Activated naive CD4-positive, alpha-beta T cell treated with anti-CD3 and anti-CD28 coated beads, Interleukin-2, amount 50 U/mL, for 24 hours (primary cell): ENCODE measurements around the gene RRP12.
A peak's percentile ranks its signal among the peaks of the same experiment; 100 is the strongest.
"Not testable (repeated sequence)": the region's sequence is repeated elsewhere in the genome, so short reads cannot be mapped to it uniquely, and the experiment has no call there.

Source experiments
- H3K27ac Mint-ChIP-seq: one replicate; pipeline ENCODE4 v1.8.0; 2021; ENCODE audit warnings: mild to moderate bottlenecking, mixed read lengths
- H3K27me3 Mint-ChIP-seq: one replicate; pipeline ENCODE4 v1.8.0; 2021; ENCODE audit warnings: mixed read lengths
- H3K36me3 Mint-ChIP-seq: one replicate; pipeline ENCODE4 v1.8.0; 2021; ENCODE audit warnings: mixed read lengths
- H3K4me1 Mint-ChIP-seq: one replicate; pipeline ENCODE4 v1.8.0; 2021; ENCODE audit warnings: mixed read lengths
- H3K4me3 Mint-ChIP-seq: one replicate; pipeline ENCODE4 v1.8.0; 2021; ENCODE audit warnings: mild to moderate bottlenecking, mixed read lengths
- H3K9me3 Mint-ChIP-seq: one replicate; pipeline ENCODE4 v1.8.0; 2021; ENCODE audit warnings: mixed read lengths

The RRP12 gene

DNA sequence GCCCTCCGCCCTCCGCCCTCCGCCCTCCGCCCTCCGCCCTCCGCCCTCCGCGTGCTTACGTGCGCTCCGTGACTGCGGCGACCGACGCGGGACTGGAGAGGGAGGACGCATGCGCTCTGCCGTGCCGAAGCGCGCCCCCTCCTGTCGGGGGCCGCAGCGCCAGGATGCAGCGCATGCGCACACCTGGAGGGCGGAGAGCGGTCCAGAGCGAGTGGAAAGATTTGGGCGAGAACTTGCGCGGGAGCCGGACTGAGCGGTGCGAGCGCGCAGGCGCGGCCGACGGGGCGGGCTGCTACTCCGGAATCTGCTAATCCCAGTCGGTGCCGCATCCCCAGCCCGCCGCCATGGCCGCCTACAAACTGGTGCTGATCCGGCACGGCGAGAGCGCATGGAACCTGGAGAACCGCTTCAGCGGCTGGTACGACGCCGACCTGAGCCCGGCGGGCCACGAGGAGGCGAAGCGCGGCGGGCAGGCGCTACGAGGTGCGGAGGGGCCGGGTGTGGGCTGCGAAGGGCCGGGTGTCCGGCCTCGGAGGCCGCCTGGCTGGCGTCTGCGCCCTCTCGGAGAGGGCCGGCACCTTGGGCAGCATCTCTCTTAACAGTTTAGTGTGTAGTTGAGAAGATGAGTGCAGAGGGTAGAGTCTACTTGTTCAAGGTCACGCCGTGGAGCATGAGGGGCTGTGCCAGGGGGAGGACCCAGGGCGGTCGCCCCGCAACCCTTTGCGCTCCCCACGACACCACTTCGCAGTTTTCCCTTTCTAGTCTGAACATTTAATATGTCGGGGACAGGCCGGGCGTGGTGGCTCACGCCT lies 25.0 kb upstream of the RRP12 start, which contains the start of gene PGAM1:
PGAM1 (plus strand) TSS at position 228 of the 812 bp plus-strand sequence; CDS start at position 345, 117 bp downstream.
- H3K4me1 Mint-ChIP-seq = peaks cover 34% of the 10 kb centered on the region
- H3K9me3 Mint-ChIP-seq = no peaks in the 10 kb centered on the region
- H3K27ac Mint-ChIP-seq = peak within 1 kb of the TSS; percentile 99
- peak within 1 kb of the TSS; percentile 94 for H3K4me3 Mint-ChIP-seq
- H3K27me3 Mint-ChIP-seq = no peaks in the 10 kb centered on the region
- peaks cover 21% of the 10 kb centered on the region for H3K36me3 Mint-ChIP-seq

DNA sequence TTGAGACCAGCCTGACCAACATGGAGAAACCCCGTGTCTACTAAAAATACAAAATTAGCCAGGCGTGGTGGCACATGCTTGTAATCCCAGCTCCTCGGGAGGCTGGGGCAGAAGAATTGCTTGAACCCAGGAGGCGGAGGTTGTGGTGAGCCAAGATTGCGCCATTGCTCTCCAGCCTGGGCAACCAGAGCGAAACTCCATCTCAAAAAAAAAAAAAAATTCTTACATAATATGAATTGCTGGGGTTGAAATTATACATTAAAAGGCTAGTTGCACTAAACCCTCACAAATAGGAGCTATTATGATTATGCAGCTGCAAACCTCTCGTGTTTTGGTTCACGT lies 22.6 kb upstream of the RRP12 start:
- H3K9me3 Mint-ChIP-seq, H3K27me3 Mint-ChIP-seq: not testable (repeated sequence)
- peaks cover 19% of the 10 kb centered on the region for H3K36me3 Mint-ChIP-seq
- H3K4me3 Mint-ChIP-seq = peak overlapping the region; percentile 94
- H3K4me1 Mint-ChIP-seq = peaks cover 40% of the 10 kb centered on the region
- peak overlapping the region; percentile 91 for H3K27ac Mint-ChIP-seq

- H3K27ac Mint-ChIP-seq = peak overlapping the region; percentile 94
- no peaks in the 10 kb centered on the region for H3K9me3 Mint-ChIP-seq
- peak overlapping the region; percentile 64 for H3K4me3 Mint-ChIP-seq
- H3K4me1 Mint-ChIP-seq = peaks cover 69% of the 10 kb centered on the region
- peaks cover 3% of the 10 kb centered on the region for H3K36me3 Mint-ChIP-seq
- H3K27me3 Mint-ChIP-seq = no peaks in the 10 kb centered on the region
These were observed 15.4 kb upstream of the RRP12 start for GRCh38 chr10:97416565-97416964.

DNA sequence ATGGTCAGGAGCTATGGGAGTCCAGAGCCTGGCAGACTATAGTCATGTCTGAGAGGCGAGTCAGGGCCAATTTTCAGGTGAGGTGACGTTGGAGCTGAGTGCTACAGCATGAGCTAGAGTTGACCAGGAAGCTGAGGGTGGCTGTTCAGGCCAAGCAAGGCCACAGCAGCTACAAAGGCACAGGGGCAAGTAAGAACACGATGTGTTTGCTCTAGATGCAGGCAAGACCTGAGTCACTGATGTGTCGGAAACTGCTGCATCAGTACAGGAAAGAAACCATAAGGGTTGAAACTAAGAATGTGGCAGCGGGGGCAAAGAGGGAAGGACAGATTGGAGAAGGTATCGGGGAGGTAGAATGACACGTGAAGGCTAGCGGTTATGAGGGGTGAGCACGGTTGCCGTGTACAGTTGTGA lies 11.8 kb upstream of the RRP12 start:
- H3K4me1 Mint-ChIP-seq = peaks cover 48% of the 10 kb centered on the region
- H3K4me3 Mint-ChIP-seq = peak overlapping the region; percentile 55
- H3K36me3 Mint-ChIP-seq = peaks cover 1% of the 10 kb centered on the region
- no peaks in the 10 kb centered on the region for H3K9me3 Mint-ChIP-seq
- no peaks in the 10 kb centered on the region for H3K27me3 Mint-ChIP-seq
- H3K27ac Mint-ChIP-seq = peak overlapping the region; percentile 76

DNA sequence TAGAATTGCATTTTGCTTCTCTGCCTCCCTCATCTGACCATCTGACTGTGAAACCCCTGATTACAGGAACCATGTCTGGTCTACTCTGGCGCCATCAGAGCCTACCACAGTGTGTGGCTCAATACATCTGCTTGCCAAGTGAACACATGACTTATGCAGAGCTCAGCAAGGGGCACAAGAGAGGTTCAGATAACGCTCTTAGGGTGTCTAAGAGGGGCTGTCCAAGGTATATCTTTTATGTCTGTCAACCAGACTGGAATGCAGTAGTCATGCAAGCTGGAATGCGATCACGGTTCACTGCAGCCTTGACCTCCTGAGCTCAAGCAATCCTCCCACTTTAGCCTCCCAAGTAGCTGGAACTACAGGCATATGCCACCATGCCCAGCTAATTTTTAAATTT lies 10.3 kb upstream of the RRP12 start:
- H3K27me3 Mint-ChIP-seq = no peaks in the 10 kb centered on the region
- no peak overlapping the region for H3K4me3 Mint-ChIP-seq
- no peaks in the 10 kb centered on the region for H3K9me3 Mint-ChIP-seq
- peaks cover 43% of the 10 kb centered on the region for H3K4me1 Mint-ChIP-seq
- no peak overlapping the region for H3K27ac Mint-ChIP-seq
- H3K36me3 Mint-ChIP-seq = peaks cover 1% of the 10 kb centered on the region

DNA sequence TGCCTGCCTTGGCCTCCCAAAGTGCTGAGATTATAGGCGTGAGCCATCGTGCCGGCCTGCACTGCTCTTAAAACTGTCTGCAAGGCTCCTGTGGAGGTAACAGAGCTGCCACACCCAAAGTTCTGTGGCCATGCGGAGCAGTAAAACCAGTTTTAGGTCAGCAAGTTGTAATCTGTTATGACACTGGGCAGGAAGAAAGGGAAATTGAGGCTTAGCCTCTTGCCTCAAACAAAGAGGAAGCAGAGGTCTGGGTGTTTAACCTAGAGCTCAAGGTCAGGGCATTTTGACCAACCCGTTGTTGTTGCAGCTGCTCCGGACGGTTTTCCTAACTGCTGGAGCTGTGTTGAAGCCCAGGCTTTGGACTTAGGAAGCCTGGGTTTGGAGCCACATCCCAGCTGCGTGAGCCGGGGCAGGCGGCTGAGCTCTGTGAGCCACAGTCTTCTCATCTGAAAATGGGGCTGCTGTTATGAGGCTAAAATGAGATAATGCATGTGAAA lies 7.4 kb upstream of the RRP12 start:
- Mint-ChIP-seq H3K27ac (no peak overlapping the region), H3K4me3 (no peak overlapping the region)

DNA sequence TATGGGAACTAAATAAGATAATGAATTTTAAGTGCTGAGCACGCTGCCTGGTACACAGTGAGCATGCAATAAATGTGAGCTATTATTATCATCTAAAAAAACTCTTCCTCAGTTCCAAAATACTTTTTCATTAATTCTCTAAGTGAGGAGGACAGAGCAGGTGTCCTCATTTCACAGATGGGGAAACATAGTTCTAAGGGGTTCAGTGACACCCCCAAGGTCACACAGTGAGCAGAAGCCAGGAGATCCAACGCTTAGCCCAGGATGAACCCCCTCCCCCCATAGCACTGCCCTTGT lies 6.8 kb upstream of the RRP12 start:
- H3K27ac Mint-ChIP-seq = no peak overlapping the region
- H3K9me3 Mint-ChIP-seq = no peaks in the 10 kb centered on the region
- H3K27me3 Mint-ChIP-seq = no peaks in the 10 kb centered on the region
- peaks cover 15% of the 10 kb centered on the region for H3K4me1 Mint-ChIP-seq
- H3K36me3 Mint-ChIP-seq = no peaks in the 10 kb centered on the region
- peak overlapping the region; percentile 66 for H3K4me3 Mint-ChIP-seq

More for the DNA sequence above, 7.4 kb upstream of the RRP12 start:
- Mint-ChIP-seq H3K27me3 (no peaks in the 10 kb centered on the region), H3K9me3 (no peaks in the 10 kb centered on the region), H3K4me1 (peaks cover 20% of the 10 kb centered on the region), H3K36me3 (peaks cover 1% of the 10 kb centered on the region)

DNA sequence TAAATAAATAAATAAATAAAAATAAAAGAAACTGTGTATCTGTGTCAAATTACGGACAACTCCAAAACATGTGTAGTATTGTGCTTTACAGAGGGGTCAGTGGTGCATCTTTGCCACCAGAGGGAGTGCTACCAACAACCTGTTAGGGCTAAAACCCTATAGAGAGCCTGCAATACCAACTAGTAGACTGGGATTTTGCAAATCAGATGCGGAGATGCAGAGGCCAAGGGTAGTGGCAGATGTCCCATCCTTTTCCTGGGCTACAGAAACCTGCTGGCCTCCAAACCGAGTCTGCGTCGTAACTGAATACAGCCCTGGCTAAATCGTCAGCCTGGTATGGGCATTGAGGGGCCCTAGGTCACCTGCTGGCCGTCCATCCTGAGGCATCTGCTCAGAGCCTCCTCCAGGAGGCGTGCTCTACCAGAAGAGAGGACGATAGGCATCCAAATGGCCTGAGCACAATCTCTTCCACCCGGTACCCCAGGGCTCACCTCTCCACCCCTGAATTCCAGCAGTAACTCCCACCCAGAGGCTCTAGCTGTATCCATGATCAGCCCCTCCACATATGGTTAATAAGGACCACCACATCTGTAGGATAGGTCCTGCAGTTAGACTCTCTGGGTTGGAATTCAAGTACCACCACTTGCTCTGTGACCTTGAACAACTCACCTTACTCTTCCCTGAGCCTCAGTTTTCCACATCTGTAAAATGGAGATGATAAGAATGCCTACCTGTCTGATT lies 6.2 kb upstream of the RRP12 start:
- Mint-ChIP-seq H3K27ac (no peak overlapping the region), H3K27me3 (no peaks in the 10 kb centered on the region), H3K4me3 (peak overlapping the region; percentile 66), H3K9me3 (no peaks in the 10 kb centered on the region), H3K4me1 (peaks cover 9% of the 10 kb centered on the region), H3K36me3 (no peaks in the 10 kb centered on the region)

GRCh38 chr10:97406483-97406882 lies 5.3 kb upstream of the RRP12 start:
- H3K27ac Mint-ChIP-seq, H3K27me3 Mint-ChIP-seq, H3K36me3 Mint-ChIP-seq, H3K9me3 Mint-ChIP-seq, H3K4me3 Mint-ChIP-seq: not testable (repeated sequence)
- peaks cover 10% of the 10 kb centered on the region for H3K4me1 Mint-ChIP-seq

DNA sequence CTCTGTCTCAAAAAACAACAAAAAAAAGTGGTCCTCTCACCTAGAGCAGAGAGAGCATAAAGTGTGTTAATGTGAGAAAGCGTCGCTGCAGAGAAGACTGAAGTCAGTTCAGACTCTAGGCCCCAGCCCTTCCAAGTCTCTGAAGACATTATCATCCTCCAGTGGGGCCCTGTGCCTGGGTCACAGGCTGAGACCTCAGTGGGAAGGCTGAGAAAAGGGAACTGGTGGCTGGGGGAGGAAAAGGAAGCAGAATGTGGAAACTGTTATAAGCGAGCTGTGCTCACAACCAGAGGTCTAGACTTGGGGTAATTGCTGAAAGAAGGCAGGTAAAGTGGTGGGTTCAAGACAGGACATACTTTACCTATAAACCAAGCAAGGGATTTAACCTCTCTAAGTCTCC lies 4.9 kb upstream of the RRP12 start:
- Mint-ChIP-seq H3K9me3 (no peaks in the 10 kb centered on the region), H3K36me3 (no peaks in the 10 kb centered on the region), H3K4me3 (no peak overlapping the region), H3K27me3 (no peaks in the 10 kb centered on the region), H3K4me1 (peaks cover 14% of the 10 kb centered on the region), H3K27ac (no peak overlapping the region)

- no peaks in the 10 kb centered on the region for H3K27me3 Mint-ChIP-seq
- no peak overlapping the region for H3K4me3 Mint-ChIP-seq
- H3K4me1 Mint-ChIP-seq = peaks cover 16% of the 10 kb centered on the region
- H3K9me3 Mint-ChIP-seq = no peaks in the 10 kb centered on the region
- H3K36me3 Mint-ChIP-seq = peaks cover 3% of the 10 kb centered on the region
- no peak overlapping the region for H3K27ac Mint-ChIP-seq
These were observed 2.9 kb upstream of the RRP12 start for GRCh38 chr10:97404044-97404443.

DNA sequence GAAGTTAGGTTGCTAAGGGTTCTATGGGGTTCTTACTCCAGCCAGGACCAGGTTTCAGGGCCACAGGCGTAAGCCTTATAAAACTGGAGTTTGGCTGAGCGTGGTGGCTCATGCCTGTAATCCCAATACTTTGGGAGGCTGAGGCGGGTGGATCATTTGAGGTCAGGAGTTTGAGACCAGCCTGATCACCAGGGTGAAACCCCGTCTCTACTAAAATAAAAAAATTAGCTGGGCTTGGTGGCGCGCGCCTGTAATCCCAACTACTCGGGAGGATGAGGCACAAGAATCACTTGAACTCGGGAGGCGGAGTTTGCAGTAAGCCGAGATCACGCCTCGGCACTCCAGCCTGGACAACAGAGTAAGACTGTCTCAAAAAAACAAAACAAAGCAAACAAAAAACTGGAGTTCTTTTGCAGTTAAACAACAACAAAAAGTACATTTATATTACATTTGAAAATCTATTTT lies 347 bp upstream of the RRP12 start:
- Mint-ChIP-seq H3K4me1 (peaks cover 7% of the 10 kb centered on the region), H3K27ac (peak overlapping the region; percentile 94), H3K36me3 (peaks cover 5% of the 10 kb centered on the region), H3K4me3 (peak overlapping the region; percentile 93), H3K9me3 (no peaks in the 10 kb centered on the region), H3K27me3 (no peaks in the 10 kb centered on the region)

GRCh38 chr10:97399843-97400545 lies 1.1 kb downstream of the RRP12 start:
- Mint-ChIP-seq H3K4me1 (peaks cover 7% of the 10 kb centered on the region), H3K4me3 (peak overlapping the region; percentile 93), H3K27ac (peak overlapping the region; percentile 94), H3K9me3 (no peaks in the 10 kb centered on the region), H3K27me3 (no peaks in the 10 kb centered on the region), H3K36me3 (peaks cover 11% of the 10 kb centered on the region)

DNA sequence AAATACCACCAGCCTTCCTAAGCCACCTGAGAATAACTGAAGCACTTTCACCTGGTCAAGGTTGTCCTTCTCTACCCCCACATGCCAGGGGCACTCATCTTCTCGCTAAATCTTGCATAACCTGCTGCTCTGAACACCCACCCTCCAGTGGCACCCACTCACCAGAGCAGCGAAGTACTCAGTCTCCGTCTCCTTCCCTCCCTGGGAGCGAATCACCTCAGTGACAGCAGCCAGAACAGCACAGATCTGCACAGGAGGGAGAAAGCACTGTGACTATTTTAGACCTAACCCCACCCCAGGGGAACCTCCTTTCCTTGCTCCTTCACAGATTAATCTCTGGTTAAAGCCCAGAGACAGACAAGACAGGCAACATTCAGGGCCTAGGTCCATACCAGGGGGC lies 5.1 kb downstream of the RRP12 start:
- H3K4me3 Mint-ChIP-seq = no peak overlapping the region
- no peaks in the 10 kb centered on the region for H3K9me3 Mint-ChIP-seq
- H3K27ac Mint-ChIP-seq = no peak overlapping the region
- H3K27me3 Mint-ChIP-seq = no peaks in the 10 kb centered on the region
- peaks cover 15% of the 10 kb centered on the region for H3K36me3 Mint-ChIP-seq
- H3K4me1 Mint-ChIP-seq = peaks cover 5% of the 10 kb centered on the region

- Mint-ChIP-seq H3K27me3 (no peaks in the 10 kb centered on the region), H3K4me1 (peaks cover 4% of the 10 kb centered on the region), H3K27ac (no peak overlapping the region), H3K4me3 (no peak overlapping the region), H3K9me3 (no peaks in the 10 kb centered on the region), H3K36me3 (peaks cover 18% of the 10 kb centered on the region)
These were observed 8.0 kb downstream of the RRP12 start for GRCh38 chr10:97393034-97393573.
